Stimulated activated CD4-positive, alpha-beta T cell treated with anti-CD3 and anti-CD28 coated beads, Interleukin-2, amount 100 ng/mL, for 48 hours (primary cell): ENCODE measurements around the gene SYNPO.

Experiments used
- DNase-seq, 2 donors: peaks; one replicate each; pipeline ENCODE4 v3.0.0-alpha.2; 2020

SYNPO gene

GRCh38 chr5:150640311-150641005 is at the start of gene SYNPO:
TSS of gene SYNPO (plus strand) at chr5:150640660. CDS start at chr5:150648276, 7,616 bp downstream.
- DNase-seq: no peak

- DNase-seq: no peak
Observed at GRCh38 chr5:150590979-150591695, 49.3 kb upstream of the SYNPO start.

- no peak for DNase-seq
Observed at GRCh38 chr5:150593593-150593992, 46.9 kb upstream of the SYNPO start.

GRCh38 chr5:150593996-150594395 is 46.5 kb upstream of the SYNPO start:
- no peak for DNase-seq

GRCh38 chr5:150595466-150596031 is 44.9 kb upstream of the SYNPO start:
- no peak for DNase-seq

- DNase-seq: no peak
Observed at GRCh38 chr5:150596313-150596712, 44.1 kb upstream of the SYNPO start.

GRCh38 chr5:150596826-150597225 is 43.6 kb upstream of the SYNPO start:
- DNase-seq: no peak

- no peak for DNase-seq
Observed at GRCh38 chr5:150598006-150598405, 42.5 kb upstream of the SYNPO start.

- no peak for DNase-seq
Observed at GRCh38 chr5:150598821-150599273, 41.6 kb upstream of the SYNPO start.

- DNase-seq: no peak
Observed at GRCh38 chr5:150599281-150599680, 41.2 kb upstream of the SYNPO start.

GRCh38 chr5:150599917-150600511 is 40.4 kb upstream of the SYNPO start:
- no peak for DNase-seq

- no peak for DNase-seq
Observed at GRCh38 chr5:150600616-150601490, 39.6 kb upstream of the SYNPO start.

- DNase-seq: no peak
Observed at GRCh38 chr5:150601491-150602345, 38.7 kb upstream of the SYNPO start.

GRCh38 chr5:150603052-150603451 is 37.4 kb upstream of the SYNPO start:
- no peak for DNase-seq

GRCh38 chr5:150603491-150603890 is 37.0 kb upstream of the SYNPO start:
- DNase-seq: no peak

GRCh38 chr5:150604010-150604409 is 36.5 kb upstream of the SYNPO start:
- DNase-seq: no peak

GRCh38 chr5:150604894-150605440 is 35.5 kb upstream of the SYNPO start:
- DNase-seq: no peak

GRCh38 chr5:150605546-150605945 is 34.9 kb upstream of the SYNPO start:
- no peak for DNase-seq

GRCh38 chr5:150606476-150606875 is 34.0 kb upstream of the SYNPO start:
- no peak for DNase-seq

- DNase-seq: no peak
Observed at GRCh38 chr5:150607105-150607504, 33.4 kb upstream of the SYNPO start.

GRCh38 chr5:150607991-150608390 is 32.5 kb upstream of the SYNPO start:
- DNase-seq: no peak
